Mammary epithelial cell (primary cell): Measurements from ENCODE around the gene KDM8.

ENCODE experiments used
- EZH2 ChIP-seq: IDR thresholded peaks from 2 replicates; pipeline ENCODE4 v1.6.1; 2012; ENCODE audit warnings: low read length, inconsistent platforms, borderline replicate concordance
- TF ChIP-seq, protein P1 (sequence below), 2 donors: IDR thresholded peaks in 1 of 2; conservative IDR thresholded peaks in 1 of 2; 2 replicates each; pipeline ENCODE4 v1.5.1; 2011 to 2012; ENCODE audit warnings: inconsistent platforms in 2 of 2, low read length in 2 of 2, mild to moderate bottlenecking in 2 of 2, control low read depth in 1 of 2, low read depth in 1 of 2; ENCODE audit not compliant: insufficient read depth in 1 of 2; ENCODE audit errors: extremely low read depth in 1 of 2

DNA sequence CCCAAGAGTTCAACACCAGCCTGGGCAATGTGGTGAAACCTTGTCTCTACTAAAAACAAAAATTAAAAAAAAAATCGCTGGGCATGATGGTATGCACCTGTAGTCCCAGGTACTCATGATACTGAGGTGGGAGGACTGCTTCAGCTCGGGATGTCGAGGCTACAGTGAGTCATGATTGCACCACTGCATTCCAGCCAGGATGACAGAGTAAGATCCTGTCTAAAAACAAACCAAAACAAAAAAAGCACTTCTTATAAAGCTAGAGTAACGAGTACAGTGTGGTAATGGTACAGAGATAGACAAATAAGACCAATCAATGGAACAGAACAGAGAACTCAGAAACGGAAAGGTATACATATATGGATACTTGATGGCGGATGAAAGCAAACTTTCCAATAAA, 60.8 kb downstream of the KDM8 start:
- TF ChIP-seq, protein P1, sequence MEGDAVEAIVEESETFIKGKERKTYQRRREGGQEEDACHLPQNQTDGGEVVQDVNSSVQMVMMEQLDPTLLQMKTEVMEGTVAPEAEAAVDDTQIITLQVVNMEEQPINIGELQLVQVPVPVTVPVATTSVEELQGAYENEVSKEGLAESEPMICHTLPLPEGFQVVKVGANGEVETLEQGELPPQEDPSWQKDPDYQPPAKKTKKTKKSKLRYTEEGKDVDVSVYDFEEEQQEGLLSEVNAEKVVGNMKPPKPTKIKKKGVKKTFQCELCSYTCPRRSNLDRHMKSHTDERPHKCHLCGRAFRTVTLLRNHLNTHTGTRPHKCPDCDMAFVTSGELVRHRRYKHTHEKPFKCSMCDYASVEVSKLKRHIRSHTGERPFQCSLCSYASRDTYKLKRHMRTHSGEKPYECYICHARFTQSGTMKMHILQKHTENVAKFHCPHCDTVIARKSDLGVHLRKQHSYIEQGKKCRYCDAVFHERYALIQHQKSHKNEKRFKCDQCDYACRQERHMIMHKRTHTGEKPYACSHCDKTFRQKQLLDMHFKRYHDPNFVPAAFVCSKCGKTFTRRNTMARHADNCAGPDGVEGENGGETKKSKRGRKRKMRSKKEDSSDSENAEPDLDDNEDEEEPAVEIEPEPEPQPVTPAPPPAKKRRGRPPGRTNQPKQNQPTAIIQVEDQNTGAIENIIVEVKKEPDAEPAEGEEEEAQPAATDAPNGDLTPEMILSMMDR (conservative IDR thresholded peaks at IDR 0.05 in 1 of 2, IDR thresholded peaks at IDR 0.05 in 1 of 2; ENCODE audit: extremely low read depth in 1 of 2, insufficient read depth in 1 of 2, low read depth in 1 of 2, low read length in 2 of 2) = no peak
- no peak for TF ChIP-seq EZH2
